ENCODE results near the gene GSTA2.
"Not testable (repeated sequence)": the region's sequence is repeated elsewhere in the genome, so short reads cannot be mapped to it uniquely, and the experiment has no call there.

GSTA2 gene

GRCh38 chr6:52763322-52763916 lies at the start of gene GSTA2:
Gene GSTA2 (minus strand): TSS chr6:52763475. CDS start chr6:52757947, 5,528 bp downstream.
- DNase-seq: not testable (repeated sequence)

GRCh38 chr6:52809777-52810176 lies 46.5 kb upstream of the GSTA2 start:
- not testable (repeated sequence) for DNase-seq

GRCh38 chr6:52808660-52809059 lies 45.4 kb upstream of the GSTA2 start:
- no peak for DNase-seq

GRCh38 chr6:52803668-52804255 lies 40.5 kb upstream of the GSTA2 start, which contains the start of gene GSTA1:
Gene GSTA1 (minus strand): TSS chr6:52803816. CDS start chr6:52799267, 4,549 bp downstream.
- not testable (repeated sequence) for DNase-seq

GRCh38 chr6:52802806-52803205 lies 39.5 kb upstream of the GSTA2 start:
- no peak for DNase-seq

GRCh38 chr6:52801188-52801841 lies 38.0 kb upstream of the GSTA2 start:
- DNase-seq: no peak

- not testable (repeated sequence) for DNase-seq
Observed at GRCh38 chr6:52799272-52799671, 36.0 kb upstream of the GSTA2 start.

- not testable (repeated sequence) for DNase-seq
Observed at GRCh38 chr6:52794366-52794765, 31.1 kb upstream of the GSTA2 start.

GRCh38 chr6:52790861-52791260 lies 27.6 kb upstream of the GSTA2 start:
- DNase-seq: no peak

GRCh38 chr6:52789658-52790057 lies 26.4 kb upstream of the GSTA2 start:
- DNase-seq: not testable (repeated sequence)

- DNase-seq: no peak
Observed at GRCh38 chr6:52788478-52788877, 25.2 kb upstream of the GSTA2 start.

- no peak for DNase-seq
Observed at GRCh38 chr6:52787917-52788316, 24.6 kb upstream of the GSTA2 start.

GRCh38 chr6:52786249-52786956 lies 23.1 kb upstream of the GSTA2 start:
- DNase-seq: no peak

- DNase-seq: not testable (repeated sequence)
Observed at GRCh38 chr6:52782696-52783274, 19.5 kb upstream of the GSTA2 start.

- DNase-seq: not testable (repeated sequence)
Observed at GRCh38 chr6:52782209-52782608, 18.9 kb upstream of the GSTA2 start.

GRCh38 chr6:52779237-52779636 lies 16.0 kb upstream of the GSTA2 start:
- DNase-seq: no peak

GRCh38 chr6:52776711-52777351 lies 13.6 kb upstream of the GSTA2 start:
- not testable (repeated sequence) for DNase-seq

- not testable (repeated sequence) for DNase-seq
Observed at GRCh38 chr6:52769399-52769798, 6.1 kb upstream of the GSTA2 start.

- not testable (repeated sequence) for DNase-seq
Observed at GRCh38 chr6:52767658-52768057, 4.4 kb upstream of the GSTA2 start.

- DNase-seq: not testable (repeated sequence)
Observed at GRCh38 chr6:52761673-52762491, 1.4 kb downstream of the GSTA2 start.

- no peak for DNase-seq
Observed at GRCh38 chr6:52760105-52760765, 3.0 kb downstream of the GSTA2 start.
